Thyroid gland (tissue), 4 donors: Measurements from ENCODE around the gene CTXN2.

Experiments used
- POLR2A ChIP-seq, 2 donors: fragments of 450-650 bp; IDR thresholded peaks; one replicate each; pipeline ENCODE4 v1.6.1; 2017; ENCODE audit warnings: antibody characterized with exemption in 2 of 2, mild to moderate bottlenecking in 2 of 2, moderate library complexity in 1 of 2
- TF ChIP-seq, protein P1 (sequence below), 6 experiments: fragments of 200-600 bp in 3 of 6; fragments of 450-650 bp in 3 of 6; sonication (generic) in 3 of 6; IDR thresholded peaks; one replicate each; pipeline ENCODE4 v1.5.1; 2016 to 2019; ENCODE audit warnings: antibody characterized with exemption in 6 of 6, mild to moderate bottlenecking in 2 of 6, inconsistent platforms in 1 of 6, moderate library complexity in 1 of 6

DNA sequence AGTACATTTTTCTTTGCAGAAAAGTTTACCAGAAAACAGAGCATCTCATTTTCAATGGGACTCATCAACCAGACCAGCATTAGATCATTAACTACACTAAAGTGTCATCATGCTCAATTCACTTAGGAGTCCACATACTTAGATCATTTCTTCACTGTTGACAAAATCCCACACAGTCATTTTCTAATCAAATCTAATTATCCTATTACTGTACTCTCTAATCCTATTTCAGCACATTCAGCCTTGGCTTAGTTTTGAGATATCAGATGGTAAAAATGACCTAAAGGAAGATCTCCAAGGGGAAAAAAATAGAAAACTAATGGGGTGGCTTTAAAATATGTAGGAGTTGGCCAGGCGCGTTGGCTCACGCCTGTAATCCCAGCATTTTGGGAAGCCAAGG, 5.2 kb upstream of the CTXN2 start:
- TF ChIP-seq, protein P1, sequence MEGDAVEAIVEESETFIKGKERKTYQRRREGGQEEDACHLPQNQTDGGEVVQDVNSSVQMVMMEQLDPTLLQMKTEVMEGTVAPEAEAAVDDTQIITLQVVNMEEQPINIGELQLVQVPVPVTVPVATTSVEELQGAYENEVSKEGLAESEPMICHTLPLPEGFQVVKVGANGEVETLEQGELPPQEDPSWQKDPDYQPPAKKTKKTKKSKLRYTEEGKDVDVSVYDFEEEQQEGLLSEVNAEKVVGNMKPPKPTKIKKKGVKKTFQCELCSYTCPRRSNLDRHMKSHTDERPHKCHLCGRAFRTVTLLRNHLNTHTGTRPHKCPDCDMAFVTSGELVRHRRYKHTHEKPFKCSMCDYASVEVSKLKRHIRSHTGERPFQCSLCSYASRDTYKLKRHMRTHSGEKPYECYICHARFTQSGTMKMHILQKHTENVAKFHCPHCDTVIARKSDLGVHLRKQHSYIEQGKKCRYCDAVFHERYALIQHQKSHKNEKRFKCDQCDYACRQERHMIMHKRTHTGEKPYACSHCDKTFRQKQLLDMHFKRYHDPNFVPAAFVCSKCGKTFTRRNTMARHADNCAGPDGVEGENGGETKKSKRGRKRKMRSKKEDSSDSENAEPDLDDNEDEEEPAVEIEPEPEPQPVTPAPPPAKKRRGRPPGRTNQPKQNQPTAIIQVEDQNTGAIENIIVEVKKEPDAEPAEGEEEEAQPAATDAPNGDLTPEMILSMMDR (IDR thresholded peaks at IDR 0.05): no peak
- TF ChIP-seq POLR2A (IDR thresholded peaks at IDR 0.05): no peak
